Activated CD8-positive, alpha-beta memory T cell treated with anti-CD3 and anti-CD28 coated beads, Interleukin-2, amount 10 ng/mL, durations not matched to agents 7 days and 5 days (primary cell): ENCODE data around the gene FBXW8. TPM values are rescaled to one million over a fixed set of nuclear protein-coding genes. Genes with fewer than 3 reads are reported as not detected.

ENCODE experiments used
- ATAC-seq: fragments of 150-1000 bp; cut with Tn5 transposase; one replicate; pipeline ENCODE4 v1.10.0; 2021; ENCODE audit warnings: moderate library complexity
- CTCF ChIA-PET: fragments of 350-600 bp; sonication (Branson Sonifier 250); formaldehyde crosslinking; loops from one replicate; lab custom pipeline; 2021; ENCODE audit warnings: antibody characterized with exemption; lab: Charles Lee
- DNase-seq: peaks from one replicate; pipeline ENCODE4 v3.0.0-alpha.2; 2020
- H3K27ac Mint-ChIP-seq: one replicate; pipeline ENCODE4 v1.8.0; 2021; ENCODE audit warnings: mild to moderate bottlenecking, mixed read lengths
- H3K27me3 Mint-ChIP-seq: one replicate; pipeline ENCODE4 v1.8.0; 2021; ENCODE audit warnings: mixed read lengths
- H3K36me3 Mint-ChIP-seq: one replicate; pipeline ENCODE4 v1.8.0; 2021; ENCODE audit warnings: mild to moderate bottlenecking, mixed read lengths
- H3K4me1 Mint-ChIP-seq: one replicate; pipeline ENCODE4 v1.8.0; 2021; ENCODE audit warnings: mixed read lengths
- H3K4me3 Mint-ChIP-seq: one replicate; pipeline ENCODE4 v1.8.0; 2021; ENCODE audit warnings: mild to moderate bottlenecking, moderate library complexity, mixed read lengths
- H3K9me3 Mint-ChIP-seq: one replicate; pipeline ENCODE4 v1.8.0; 2022; ENCODE audit warnings: low read depth, mixed read lengths
- total RNA-seq, 2 experiments: library from RNA; stranded (reverse); gene quantifications; one replicate each; pipeline ENCODE4 v1.2.3, GENCODE V29; 2021

Gene FBXW8
- total RNA-seq, 2 experiments from 2014 or later = 11.5 to 12.8 TPM

- Mint-ChIP-seq H3K4me1 (peaks cover 13% of the 10 kb centered on the region), H3K9me3 (no peaks in the 10 kb centered on the region), H3K27me3 (no peaks in the 10 kb centered on the region), H3K27ac (no peak overlapping the region), H3K36me3 (no peaks in the 10 kb centered on the region), H3K4me3 (no peak overlapping the region)
- ATAC-seq (no peak), DNase-seq (no peak)
- CTCF ChIA-PET = interaction anchor here (0.7 to 1.9 kb wide), 2 partner anchors 8 to 252 kb away, joined by 4 read pairs; no protein-coding TSS in a partner anchor
These were observed 72.2 kb downstream of the FBXW8 start for GRCh38 chr12:116982791-116983411.

GRCh38 chr12:116984098-116984497, 73.3 kb downstream of the FBXW8 start:
- H3K9me3 Mint-ChIP-seq = no peaks in the 10 kb centered on the region
- H3K27me3 Mint-ChIP-seq = no peaks in the 10 kb centered on the region
- peaks cover 1% of the 10 kb centered on the region for H3K36me3 Mint-ChIP-seq
- H3K4me3 Mint-ChIP-seq = no peak overlapping the region
- H3K4me1 Mint-ChIP-seq = peaks cover 12% of the 10 kb centered on the region
- CTCF ChIA-PET = interaction anchor here (1.9 kb wide), 1 partner anchor 9 kb away, joined by 4 read pairs; no protein-coding TSS in a partner anchor
- no peak overlapping the region for H3K27ac Mint-ChIP-seq
- DNase-seq (no peak), ATAC-seq (no peak)

GRCh38 chr12:116990329-116990728, 79.6 kb downstream of the FBXW8 start:
- DNase-seq (no peak), ATAC-seq (no peak)
- no peak overlapping the region for H3K4me3 Mint-ChIP-seq
- H3K27me3 Mint-ChIP-seq = no peaks in the 10 kb centered on the region
- no peak overlapping the region for H3K27ac Mint-ChIP-seq
- no peaks in the 10 kb centered on the region for H3K9me3 Mint-ChIP-seq
- CTCF ChIA-PET = interaction anchor here (1.2 kb wide), 1 partner anchor 120 kb away, joined by 3 read pairs; no protein-coding TSS in a partner anchor
- no peaks in the 10 kb centered on the region for H3K4me1 Mint-ChIP-seq
- H3K36me3 Mint-ChIP-seq = peaks cover 7% of the 10 kb centered on the region

- H3K27me3 Mint-ChIP-seq = no peaks in the 10 kb centered on the region
- H3K4me1 Mint-ChIP-seq = no peaks in the 10 kb centered on the region
- DNase-seq (no peak), ATAC-seq (no peak)
- H3K9me3 Mint-ChIP-seq = no peaks in the 10 kb centered on the region
- H3K4me3 Mint-ChIP-seq = no peak overlapping the region
- peaks cover 7% of the 10 kb centered on the region for H3K36me3 Mint-ChIP-seq
- no peak overlapping the region for H3K27ac Mint-ChIP-seq
- CTCF ChIA-PET = interaction anchor here (1.0 to 1.7 kb wide), 3 partner anchors 10 to 287 kb away, joined by 3 to 5 read pairs (median 4); no protein-coding TSS in a partner anchor
These were observed 80.5 kb downstream of the FBXW8 start for GRCh38 chr12:116990971-116991966.

DNA sequence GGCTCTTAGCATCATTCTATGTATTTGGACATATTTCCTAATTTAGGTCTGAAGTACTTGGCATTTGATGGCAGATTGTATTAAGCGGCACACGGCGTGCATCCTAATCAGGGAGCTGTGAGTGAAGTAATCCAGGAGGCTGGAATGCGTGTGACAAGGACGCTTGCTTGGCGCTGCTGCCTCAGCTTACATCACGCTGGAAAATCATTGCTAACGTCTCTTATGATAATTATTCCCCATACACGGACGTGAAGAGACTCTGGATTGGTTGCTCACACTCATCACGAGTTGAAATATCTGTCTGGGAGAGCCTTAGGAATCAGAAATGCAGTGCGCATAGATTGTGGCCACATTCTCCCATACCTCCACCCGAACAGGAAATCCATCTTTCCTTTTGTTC, 85.3 kb downstream of the FBXW8 start:
- no peaks in the 10 kb centered on the region for H3K4me1 Mint-ChIP-seq
- H3K27ac Mint-ChIP-seq = no peak overlapping the region
- peaks cover 5% of the 10 kb centered on the region for H3K36me3 Mint-ChIP-seq
- no peak overlapping the region for H3K4me3 Mint-ChIP-seq
- DNase-seq (no peak), ATAC-seq (no peak)
- H3K27me3 Mint-ChIP-seq = no peaks in the 10 kb centered on the region
- CTCF ChIA-PET = no interaction called here
- H3K9me3 Mint-ChIP-seq = no peaks in the 10 kb centered on the region

DNA sequence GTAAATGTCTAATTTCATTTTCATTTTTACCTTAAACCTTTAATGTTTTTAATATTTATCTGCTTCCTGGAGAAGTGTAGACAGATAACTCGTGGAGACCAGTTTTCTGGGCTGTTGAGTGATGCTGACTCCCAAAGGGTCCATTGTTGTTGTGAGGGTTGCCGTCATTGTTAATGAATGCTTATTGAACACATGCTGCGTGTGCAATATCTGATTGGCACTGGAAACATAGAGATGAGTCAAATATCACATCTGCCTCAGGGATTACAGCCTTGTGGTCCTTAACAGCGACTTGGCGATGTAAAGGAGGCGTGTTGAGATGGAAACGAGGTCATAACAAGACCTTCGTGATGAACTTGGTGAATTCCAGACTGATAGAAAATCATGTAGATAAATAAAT, 85.9 kb downstream of the FBXW8 start:
- Mint-ChIP-seq H3K4me3 (no peak overlapping the region), H3K36me3 (peaks cover 4% of the 10 kb centered on the region), H3K27me3 (no peaks in the 10 kb centered on the region), H3K27ac (no peak overlapping the region), H3K4me1 (no peaks in the 10 kb centered on the region), H3K9me3 (no peaks in the 10 kb centered on the region)
- DNase-seq (no peak), ATAC-seq (no peak)
- CTCF ChIA-PET = interaction anchor here (0.7 kb wide), 1 partner anchor 20 kb away, joined by 3 read pairs; no protein-coding TSS in a partner anchor

DNA sequence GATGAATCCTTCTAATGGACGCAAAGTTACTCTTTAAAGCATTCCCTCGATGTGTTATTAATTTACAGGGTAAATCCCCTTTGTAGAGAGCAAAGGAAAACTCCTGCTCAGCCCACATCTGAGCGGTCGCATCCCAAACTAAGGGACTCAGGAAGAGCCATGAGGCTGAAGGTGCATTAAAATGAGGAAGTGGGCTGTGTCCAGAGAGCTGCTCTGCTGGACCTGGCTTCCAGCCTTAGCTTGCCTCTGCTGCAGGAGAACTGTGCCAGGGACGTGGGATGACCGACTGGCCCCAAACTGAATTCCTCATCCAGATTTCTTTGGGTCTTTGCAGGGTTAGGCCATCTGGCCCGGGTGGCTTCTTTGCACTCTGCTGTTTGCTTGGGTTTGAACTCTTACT, 88.3 kb downstream of the FBXW8 start:
- DNase-seq = no peak
- Mint-ChIP-seq H3K4me3 (no peak overlapping the region), H3K36me3 (no peaks in the 10 kb centered on the region), H3K9me3 (no peaks in the 10 kb centered on the region), H3K4me1 (no peaks in the 10 kb centered on the region), H3K27me3 (no peaks in the 10 kb centered on the region), H3K27ac (no peak overlapping the region)
- CTCF ChIA-PET = no interaction called here
- no peak for ATAC-seq

DNA sequence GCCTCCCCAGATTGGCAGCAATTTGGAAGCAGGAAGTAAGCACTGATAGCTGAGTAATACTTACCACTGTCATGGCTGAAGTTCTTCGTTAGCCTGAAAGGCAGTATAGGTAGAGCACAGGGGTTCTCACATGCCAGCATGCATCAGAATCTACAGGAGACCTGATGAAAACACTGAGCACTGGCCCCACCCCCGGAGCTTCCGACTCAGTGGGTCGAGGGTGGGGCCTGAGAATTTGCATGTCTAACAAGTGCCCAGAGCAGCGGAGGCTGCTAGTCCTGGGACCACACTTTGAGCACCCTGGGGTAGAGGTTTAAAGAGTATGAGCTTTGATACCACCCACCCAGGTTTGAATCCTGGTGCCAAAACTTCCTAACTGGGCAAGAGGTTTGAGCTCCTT, 89.6 kb downstream of the FBXW8 start:
- Mint-ChIP-seq H3K36me3 (peaks cover 1% of the 10 kb centered on the region), H3K9me3 (no peaks in the 10 kb centered on the region), H3K27me3 (no peaks in the 10 kb centered on the region), H3K4me1 (no peaks in the 10 kb centered on the region), H3K4me3 (no peak overlapping the region), H3K27ac (no peak overlapping the region)
- no peak for ATAC-seq
- CTCF ChIA-PET = interaction anchor here (0.9 kb wide), 1 partner anchor 119 kb away, joined by 3 read pairs; no protein-coding TSS in a partner anchor
- no peak for DNase-seq

GRCh38 chr12:117002051-117002817, 91.5 kb downstream of the FBXW8 start:
- Mint-ChIP-seq H3K36me3 (peaks cover 3% of the 10 kb centered on the region), H3K27me3 (no peaks in the 10 kb centered on the region), H3K4me1 (peaks cover 5% of the 10 kb centered on the region), H3K4me3 (no peak overlapping the region), H3K9me3 (no peaks in the 10 kb centered on the region), H3K27ac (no peak overlapping the region)
- no peak for ATAC-seq
- CTCF ChIA-PET = interaction anchor here (1.9 kb wide), 1 partner anchor 117 kb away, joined by 4 read pairs; no protein-coding TSS in a partner anchor
- DNase-seq = no peak

- CTCF ChIA-PET = interaction anchor here (1.9 kb wide), 1 partner anchor 115 kb away, joined by 4 read pairs; no protein-coding TSS in a partner anchor
- no peak overlapping the region for H3K27ac Mint-ChIP-seq
- DNase-seq = no peak
- no peaks in the 10 kb centered on the region for H3K9me3 Mint-ChIP-seq
- H3K27me3 Mint-ChIP-seq = no peaks in the 10 kb centered on the region
- peaks cover 3% of the 10 kb centered on the region for H3K36me3 Mint-ChIP-seq
- peaks cover 5% of the 10 kb centered on the region for H3K4me1 Mint-ChIP-seq
- ATAC-seq = no peak
- H3K4me3 Mint-ChIP-seq = no peak overlapping the region
These were observed 93.2 kb downstream of the FBXW8 start for GRCh38 chr12:117003883-117004404.

DNA sequence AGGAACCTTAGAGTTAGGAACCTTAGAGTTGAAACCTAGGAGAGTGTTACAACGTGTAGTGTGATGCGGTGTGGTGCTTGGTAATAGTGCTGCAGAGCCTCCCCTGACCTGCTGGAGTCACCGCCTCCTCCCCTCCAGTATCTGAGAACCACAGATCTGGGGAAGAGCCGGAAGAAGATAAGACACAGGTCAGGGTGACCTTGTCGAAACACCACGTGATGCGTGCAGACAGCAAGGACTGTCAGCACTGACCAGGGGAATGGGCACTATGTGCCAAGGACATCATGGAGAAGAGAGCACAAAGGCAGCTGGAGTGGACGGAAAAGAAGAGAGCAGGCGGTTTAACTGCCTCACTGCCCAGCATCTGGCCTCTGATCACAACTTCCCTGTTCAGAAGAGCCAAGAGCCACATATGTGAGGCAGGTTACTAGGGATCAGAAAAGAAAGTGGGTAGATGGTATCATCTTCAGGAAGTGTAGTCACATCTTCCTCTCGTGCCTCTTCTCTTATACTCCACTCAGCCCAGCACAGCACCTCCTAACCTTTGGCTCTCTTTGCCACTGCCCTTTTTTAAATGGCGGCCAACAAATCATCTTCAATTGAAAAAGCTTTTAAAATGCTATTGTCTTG, 94.8 kb downstream of the FBXW8 start:
- no peak for ATAC-seq
- peaks cover 5% of the 10 kb centered on the region for H3K4me1 Mint-ChIP-seq
- H3K27me3 Mint-ChIP-seq = no peaks in the 10 kb centered on the region
- no peak overlapping the region for H3K4me3 Mint-ChIP-seq
- H3K9me3 Mint-ChIP-seq = no peaks in the 10 kb centered on the region
- CTCF ChIA-PET = no interaction called here
- H3K27ac Mint-ChIP-seq = no peak overlapping the region
- H3K36me3 Mint-ChIP-seq = peaks cover 8% of the 10 kb centered on the region
- no peak for DNase-seq

GRCh38 chr12:117006333-117006732, 95.6 kb downstream of the FBXW8 start:
- ATAC-seq (no peak), DNase-seq (no peak)
- H3K27me3 Mint-ChIP-seq = no peaks in the 10 kb centered on the region
- CTCF ChIA-PET = no interaction called here
- no peak overlapping the region for H3K27ac Mint-ChIP-seq
- H3K4me3 Mint-ChIP-seq = no peak overlapping the region
- H3K4me1 Mint-ChIP-seq = peaks cover 5% of the 10 kb centered on the region
- no peaks in the 10 kb centered on the region for H3K9me3 Mint-ChIP-seq
- H3K36me3 Mint-ChIP-seq = peaks cover 9% of the 10 kb centered on the region
